Endothelial cell of umbilical vein (primary cell): ENCODE data around the gene CHRNA3.

ENCODE experiments used
- CTCF ChIP-seq, 2 donors: IDR thresholded peaks; 1 replicate in 1 of 2; 2 replicates in 1 of 2; pipeline ENCODE4 v1.5.1; 2011; ENCODE audit warnings: low read length in 2 of 2, mild to moderate bottlenecking in 2 of 2, moderate library complexity in 2 of 2, control low read depth in 1 of 2, inconsistent platforms in 1 of 2, low read depth in 1 of 2; ENCODE audit not compliant: insufficient read depth in 1 of 2; ENCODE audit errors: extremely low read depth in 1 of 2
- EZH2 ChIP-seq: IDR thresholded peaks from 2 replicates; pipeline ENCODE4 v1.6.1; 2012; ENCODE audit warnings: borderline replicate concordance, low read depth, mild to moderate bottlenecking, moderate library complexity, low read length, inconsistent platforms; ENCODE audit not compliant: severe bottlenecking
- FOS ChIP-seq: IDR thresholded peaks from 2 replicates; pipeline ENCODE4 v1.6.1; 2011; ENCODE audit warnings: mild to moderate bottlenecking, low read length, moderate library complexity, borderline replicate concordance; ENCODE audit not compliant: insufficient read depth
- GATA2 ChIP-seq: IDR thresholded peaks from 2 replicates; pipeline ENCODE4 v1.7.0; 2011; ENCODE audit warnings: low read depth, mild to moderate bottlenecking, moderate library complexity, mixed read lengths, low read length; ENCODE audit not compliant: insufficient read length, insufficient read depth
- JUN ChIP-seq: IDR thresholded peaks from 2 replicates; pipeline ENCODE4 v1.6.1; 2011; ENCODE audit warnings: borderline replicate concordance, low read depth; ENCODE audit not compliant: insufficient read length, insufficient read depth
- MAX ChIP-seq: IDR thresholded peaks from 2 replicates; pipeline ENCODE4 v1.6.1; 2011; ENCODE audit not compliant: insufficient read depth, insufficient read length
- MYC ChIP-seq: IDR thresholded peaks from one replicate; pipeline ENCODE4 v1.6.1; 2011; ENCODE audit warnings: mild to moderate bottlenecking, low read depth, low read length
- POLR2A ChIP-seq: IDR thresholded peaks from 2 replicates; pipeline ENCODE4 v1.6.1; 2012; ENCODE audit warnings: low read depth, mild to moderate bottlenecking, control low read depth, low read length
- POLR2AphosphoS5 ChIP-seq: IDR thresholded peaks from 2 replicates; pipeline ENCODE4 v1.6.1; 2012; ENCODE audit warnings: low read depth, mild to moderate bottlenecking, control low read depth, low read length, moderate library complexity; ENCODE audit not compliant: insufficient read depth

- no peak for TF ChIP-seq POLR2A
- TF ChIP-seq CTCF (IDR thresholded peaks at IDR 0.05; ENCODE audit: extremely low read depth in 1 of 2, insufficient read depth in 1 of 2, low read depth in 1 of 2, low read length in 2 of 2), result peak; percentile 8 to 28
- no peak for TF ChIP-seq MAX
- no peak for TF ChIP-seq FOS
- TF ChIP-seq POLR2AphosphoS5, result no peak
- TF ChIP-seq JUN, result no peak
- peak; percentile 89 for TF ChIP-seq EZH2
- TF ChIP-seq MYC, result no peak
- no peak for TF ChIP-seq GATA2
These were observed 722 bp downstream of the CHRNA3 start for GRCh38 chr15:78620021-78620526.
